HL-60 (cell line): ENCODE data around the gene LSM4.
"Not testable (repeated sequence)": the region's sequence is repeated elsewhere in the genome, so short reads cannot be mapped to it uniquely, and the experiment has no call there.

Source experiments
- DNase-seq, 2 experiments: peaks; one replicate each; pipeline ENCODE4 v3.0.0-alpha.2; 2010 to 2020; ENCODE audit warnings: low read depth in 1 of 2, low spot score in 1 of 2
- H3K27ac ChIP-seq: fragments of 250-450 bp; sonication (Bioruptor Pico); replicated peaks from 2 replicates; pipeline ENCODE4 v1.5.1; 2020; ENCODE audit warnings: mild to moderate bottlenecking, moderate library complexity
- H3K27me3 ChIP-seq: fragments of 250-450 bp; sonication (Bioruptor Pico); 2 replicates; pipeline ENCODE4 v1.5.1; 2021; ENCODE audit warnings: mild to moderate bottlenecking, moderate library complexity; ENCODE audit not compliant: insufficient read depth, poor library complexity, severe bottlenecking
- H3K4me3 ChIP-seq: replicated peaks from 2 replicates; pipeline ENCODE4 v1.5.1; 2011; ENCODE audit warnings: mild to moderate bottlenecking, control low read depth, low read length; ENCODE audit not compliant: insufficient read depth
- GABPA ChIP-seq: IDR thresholded peaks from 2 replicates; pipeline ENCODE4 v1.6.1; 2012; ENCODE audit warnings: low read depth
- POLR2AphosphoS5 ChIP-seq: IDR thresholded peaks from 2 replicates; pipeline ENCODE4 v1.6.1; 2012; ENCODE audit warnings: low read depth
- SPI1 ChIP-seq: IDR thresholded peaks from 2 replicates; pipeline ENCODE4 v1.6.1; 2012; ENCODE audit warnings: low read depth, mild to moderate bottlenecking, borderline replicate concordance
- TF ChIP-seq, protein P1 (sequence below): IDR thresholded peaks from 2 replicates; pipeline ENCODE4 v1.6.1; 2012; ENCODE audit warnings: low read depth; ENCODE audit not compliant: insufficient replicate concordance
- TF ChIP-seq, protein P2 (sequence below): IDR thresholded peaks from one replicate; pipeline ENCODE4 v1.5.1; 2011; ENCODE audit warnings: low read length, control low read depth, inconsistent platforms; ENCODE audit not compliant: insufficient read depth

The LSM4 gene

DNA sequence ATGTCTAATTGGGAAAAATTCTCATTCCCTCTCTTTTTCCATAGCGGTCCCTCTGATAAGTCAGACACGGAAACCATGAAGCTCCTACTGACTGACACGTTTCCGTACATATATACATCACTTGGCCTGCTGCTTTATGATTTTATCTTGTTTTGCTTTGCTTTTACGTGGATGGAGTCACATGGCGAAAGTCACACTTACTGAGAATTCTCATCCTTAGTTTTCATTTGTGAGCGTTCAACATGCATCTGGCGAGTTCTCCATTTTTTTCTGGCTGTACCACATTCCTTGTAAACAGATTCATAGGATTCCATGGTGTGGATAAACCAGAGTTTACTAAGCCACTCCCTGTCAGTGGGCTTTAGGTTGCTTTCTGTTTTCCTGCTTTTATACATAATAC is 38.8 kb upstream of the LSM4 start:
- Histone ChIP-seq H3K4me3 (no peak overlapping the region), H3K27me3 (no peaks in the 10 kb centered on the region), H3K27ac (no peak overlapping the region)
- no peak for DNase-seq
- TF ChIP-seq, protein P1, sequence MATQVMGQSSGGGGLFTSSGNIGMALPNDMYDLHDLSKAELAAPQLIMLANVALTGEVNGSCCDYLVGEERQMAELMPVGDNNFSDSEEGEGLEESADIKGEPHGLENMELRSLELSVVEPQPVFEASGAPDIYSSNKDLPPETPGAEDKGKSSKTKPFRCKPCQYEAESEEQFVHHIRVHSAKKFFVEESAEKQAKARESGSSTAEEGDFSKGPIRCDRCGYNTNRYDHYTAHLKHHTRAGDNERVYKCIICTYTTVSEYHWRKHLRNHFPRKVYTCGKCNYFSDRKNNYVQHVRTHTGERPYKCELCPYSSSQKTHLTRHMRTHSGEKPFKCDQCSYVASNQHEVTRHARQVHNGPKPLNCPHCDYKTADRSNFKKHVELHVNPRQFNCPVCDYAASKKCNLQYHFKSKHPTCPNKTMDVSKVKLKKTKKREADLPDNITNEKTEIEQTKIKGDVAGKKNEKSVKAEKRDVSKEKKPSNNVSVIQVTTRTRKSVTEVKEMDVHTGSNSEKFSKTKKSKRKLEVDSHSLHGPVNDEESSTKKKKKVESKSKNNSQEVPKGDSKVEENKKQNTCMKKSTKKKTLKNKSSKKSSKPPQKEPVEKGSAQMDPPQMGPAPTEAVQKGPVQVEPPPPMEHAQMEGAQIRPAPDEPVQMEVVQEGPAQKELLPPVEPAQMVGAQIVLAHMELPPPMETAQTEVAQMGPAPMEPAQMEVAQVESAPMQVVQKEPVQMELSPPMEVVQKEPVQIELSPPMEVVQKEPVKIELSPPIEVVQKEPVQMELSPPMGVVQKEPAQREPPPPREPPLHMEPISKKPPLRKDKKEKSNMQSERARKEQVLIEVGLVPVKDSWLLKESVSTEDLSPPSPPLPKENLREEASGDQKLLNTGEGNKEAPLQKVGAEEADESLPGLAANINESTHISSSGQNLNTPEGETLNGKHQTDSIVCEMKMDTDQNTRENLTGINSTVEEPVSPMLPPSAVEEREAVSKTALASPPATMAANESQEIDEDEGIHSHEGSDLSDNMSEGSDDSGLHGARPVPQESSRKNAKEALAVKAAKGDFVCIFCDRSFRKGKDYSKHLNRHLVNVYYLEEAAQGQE: no peak
- TF ChIP-seq POLR2AphosphoS5 (no peak), SPI1 (no peak), GABPA (no peak)
- TF ChIP-seq, protein P2, sequence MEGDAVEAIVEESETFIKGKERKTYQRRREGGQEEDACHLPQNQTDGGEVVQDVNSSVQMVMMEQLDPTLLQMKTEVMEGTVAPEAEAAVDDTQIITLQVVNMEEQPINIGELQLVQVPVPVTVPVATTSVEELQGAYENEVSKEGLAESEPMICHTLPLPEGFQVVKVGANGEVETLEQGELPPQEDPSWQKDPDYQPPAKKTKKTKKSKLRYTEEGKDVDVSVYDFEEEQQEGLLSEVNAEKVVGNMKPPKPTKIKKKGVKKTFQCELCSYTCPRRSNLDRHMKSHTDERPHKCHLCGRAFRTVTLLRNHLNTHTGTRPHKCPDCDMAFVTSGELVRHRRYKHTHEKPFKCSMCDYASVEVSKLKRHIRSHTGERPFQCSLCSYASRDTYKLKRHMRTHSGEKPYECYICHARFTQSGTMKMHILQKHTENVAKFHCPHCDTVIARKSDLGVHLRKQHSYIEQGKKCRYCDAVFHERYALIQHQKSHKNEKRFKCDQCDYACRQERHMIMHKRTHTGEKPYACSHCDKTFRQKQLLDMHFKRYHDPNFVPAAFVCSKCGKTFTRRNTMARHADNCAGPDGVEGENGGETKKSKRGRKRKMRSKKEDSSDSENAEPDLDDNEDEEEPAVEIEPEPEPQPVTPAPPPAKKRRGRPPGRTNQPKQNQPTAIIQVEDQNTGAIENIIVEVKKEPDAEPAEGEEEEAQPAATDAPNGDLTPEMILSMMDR: no peak

DNA sequence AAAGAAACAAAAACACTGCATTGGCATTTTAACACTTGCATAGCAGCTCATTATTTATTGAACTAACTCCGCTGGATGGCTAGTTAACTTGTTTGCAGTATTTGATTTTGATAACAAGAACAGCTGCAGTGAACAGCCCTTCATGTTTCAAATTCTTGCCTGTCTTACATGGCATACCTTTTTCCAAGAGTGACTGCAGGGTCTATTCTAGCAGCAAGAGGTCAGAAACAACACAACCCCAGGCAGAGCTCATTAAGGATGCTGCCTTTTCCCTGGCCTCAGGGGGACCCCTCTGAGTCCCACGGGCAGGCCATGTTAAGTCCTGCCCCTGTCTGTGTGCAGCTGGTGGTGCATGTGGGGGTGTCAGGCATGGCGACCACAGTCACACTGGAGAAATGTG is 34.2 kb upstream of the LSM4 start:
- Histone ChIP-seq H3K27me3 (no peaks in the 10 kb centered on the region), H3K27ac (no peak overlapping the region), H3K4me3 (no peak overlapping the region)
- TF ChIP-seq, protein P2: no peak
- DNase-seq: no peak

DNA sequence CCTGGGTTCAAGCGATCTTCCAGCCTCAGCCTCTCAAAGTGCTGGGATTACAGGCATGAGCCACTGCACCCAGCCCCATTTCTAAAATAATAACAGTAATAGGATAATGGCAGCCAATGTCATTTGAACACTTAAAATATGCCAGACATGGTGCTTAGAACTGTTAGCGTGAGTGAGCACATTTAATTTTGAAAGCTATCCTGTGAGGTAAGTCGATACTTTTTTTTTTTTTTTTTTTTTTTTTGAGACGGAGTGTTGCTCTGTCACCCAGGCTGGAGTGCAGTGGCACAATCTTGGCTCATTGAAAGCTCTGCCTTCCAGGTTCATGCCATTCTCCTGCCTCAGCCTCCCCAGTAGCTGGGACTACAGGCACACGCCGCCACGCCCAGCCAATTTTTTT is 31.9 kb upstream of the LSM4 start:
- not testable (repeated sequence) for H3K27ac ChIP-seq, H3K4me3 ChIP-seq, DNase-seq, H3K27me3 ChIP-seq

DNA sequence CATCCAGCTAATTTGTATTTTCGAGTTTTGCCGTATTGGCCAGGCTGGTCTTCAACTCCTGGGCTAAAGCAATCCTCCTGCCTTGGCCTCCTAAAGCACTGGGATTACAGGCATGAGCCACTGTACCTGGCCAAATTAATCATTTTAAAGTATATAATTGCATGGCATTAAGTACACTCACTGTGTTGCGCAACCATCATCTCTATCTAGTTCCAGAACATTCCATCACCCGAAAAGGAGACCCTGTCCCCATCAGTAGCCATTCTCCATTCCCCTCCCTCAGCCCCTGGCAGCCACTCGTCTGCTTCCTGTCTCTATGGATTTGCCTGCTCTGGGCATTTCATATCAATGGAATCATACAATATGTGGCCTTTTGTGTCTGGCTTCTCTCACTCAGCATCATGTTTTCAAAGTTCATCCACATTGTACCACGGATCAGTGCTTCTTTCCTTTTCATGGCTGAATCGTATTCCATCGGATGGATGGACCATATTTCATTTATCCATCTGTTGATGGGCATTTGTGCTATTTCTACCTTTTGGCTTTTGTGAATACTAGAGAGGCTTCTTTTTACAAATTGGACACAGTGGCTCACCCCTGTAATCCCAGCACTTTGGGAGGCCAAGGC is 30.6 kb upstream of the LSM4 start:
- no peak overlapping the region for H3K4me3 ChIP-seq
- DNase-seq: no peak
- H3K27me3 ChIP-seq: no peaks in the 10 kb centered on the region
- H3K27ac ChIP-seq: no peak overlapping the region
- no peak for TF ChIP-seq SPI1
- TF ChIP-seq POLR2AphosphoS5: no peak
- no peak for TF ChIP-seq GABPA

DNA sequence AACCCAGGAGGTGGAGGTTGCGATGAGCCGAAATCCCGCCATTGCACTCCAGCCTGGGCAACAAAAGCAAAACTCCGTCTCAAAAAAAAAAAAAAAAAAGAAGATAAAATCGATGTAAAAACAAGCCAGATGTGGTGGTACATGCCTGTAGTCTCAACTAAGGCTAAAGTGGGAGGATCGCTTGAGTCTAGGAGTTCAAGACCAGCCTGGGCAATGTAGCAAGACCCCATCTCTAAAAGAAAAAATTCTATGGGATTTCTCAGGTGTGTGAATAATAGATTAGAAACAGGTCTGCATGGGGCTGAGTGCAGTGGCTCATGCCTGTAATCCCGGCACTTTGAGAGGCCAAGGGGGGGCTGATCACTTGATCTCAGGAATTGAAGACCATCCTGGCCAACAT is 28.7 kb upstream of the LSM4 start:
- H3K27ac ChIP-seq: no peak overlapping the region

More for the DNA sequence above, 28.7 kb upstream of the LSM4 start:
- DNase-seq: no peak
- Histone ChIP-seq H3K4me3 (no peak overlapping the region), H3K27me3 (no peaks in the 10 kb centered on the region)
- TF ChIP-seq, protein P1: no peak
- TF ChIP-seq GABPA (no peak), SPI1 (no peak), POLR2AphosphoS5 (no peak)
- TF ChIP-seq, protein P2: no peak
